ENCODE measurements around the gene HERPUD1.
A peak's percentile ranks its signal among the peaks of the same experiment; 100 is the strongest.
"Not testable (repeated sequence)": the region's sequence is repeated elsewhere in the genome, so short reads cannot be mapped to it uniquely, and the experiment has no call there.

The HERPUD1 gene

GRCh38 chr16:56983211-56983751 lies 51.3 kb downstream of the HERPUD1 start:
- no peak for DNase-seq

DNA sequence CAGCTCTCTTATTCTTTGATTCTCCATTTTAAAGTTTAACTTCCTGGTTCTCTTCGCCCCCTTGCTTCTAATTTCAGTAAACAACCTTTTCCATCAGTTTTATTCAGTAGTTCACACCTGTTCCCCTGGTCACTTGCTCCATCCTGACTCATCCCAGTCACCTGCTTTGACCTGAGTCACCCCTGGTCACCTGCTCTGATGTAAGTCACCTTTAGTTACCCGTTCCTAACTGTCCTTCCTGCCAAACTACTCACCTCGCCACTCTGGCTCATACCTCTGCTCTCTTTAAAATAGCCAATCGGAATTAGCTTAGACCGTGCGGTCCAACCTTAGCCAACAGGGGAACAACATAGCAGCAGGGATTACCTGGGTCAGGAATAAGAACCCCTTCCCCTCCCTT lies 52.7 kb downstream of the HERPUD1 start:
- no peak for DNase-seq

- DNase-seq = peak; percentile 17
Measured at GRCh38 chr16:56985288-56985961, 53.5 kb downstream of the HERPUD1 start.

- no peak for DNase-seq
Measured at GRCh38 chr16:56985962-56986360, 54.0 kb downstream of the HERPUD1 start.

GRCh38 chr16:56986361-56986760 lies 54.4 kb downstream of the HERPUD1 start:
- DNase-seq = no peak

DNA sequence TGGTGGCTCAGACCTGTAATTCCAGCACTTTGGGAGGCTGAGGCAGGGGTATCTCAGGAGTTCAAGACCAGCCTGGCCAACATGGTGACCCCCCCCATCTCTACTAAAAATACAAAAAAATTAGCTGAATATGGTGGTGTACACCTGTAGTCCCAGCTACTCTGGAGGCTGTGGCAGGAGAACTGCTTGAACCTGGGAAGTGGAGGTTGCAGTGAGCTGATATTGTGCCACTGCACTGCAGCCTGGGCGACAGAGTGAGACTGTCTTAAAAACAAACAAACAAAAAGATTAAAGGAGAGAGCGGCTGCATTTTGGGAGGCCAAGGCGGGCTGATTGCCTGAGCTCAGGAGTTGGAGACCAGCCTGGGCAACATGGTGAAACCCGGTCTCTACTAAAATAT lies 55.0 kb downstream of the HERPUD1 start:
- DNase-seq = not testable (repeated sequence)

- no peak for DNase-seq
Measured at GRCh38 chr16:56987692-56988091, 55.8 kb downstream of the HERPUD1 start.

DNA sequence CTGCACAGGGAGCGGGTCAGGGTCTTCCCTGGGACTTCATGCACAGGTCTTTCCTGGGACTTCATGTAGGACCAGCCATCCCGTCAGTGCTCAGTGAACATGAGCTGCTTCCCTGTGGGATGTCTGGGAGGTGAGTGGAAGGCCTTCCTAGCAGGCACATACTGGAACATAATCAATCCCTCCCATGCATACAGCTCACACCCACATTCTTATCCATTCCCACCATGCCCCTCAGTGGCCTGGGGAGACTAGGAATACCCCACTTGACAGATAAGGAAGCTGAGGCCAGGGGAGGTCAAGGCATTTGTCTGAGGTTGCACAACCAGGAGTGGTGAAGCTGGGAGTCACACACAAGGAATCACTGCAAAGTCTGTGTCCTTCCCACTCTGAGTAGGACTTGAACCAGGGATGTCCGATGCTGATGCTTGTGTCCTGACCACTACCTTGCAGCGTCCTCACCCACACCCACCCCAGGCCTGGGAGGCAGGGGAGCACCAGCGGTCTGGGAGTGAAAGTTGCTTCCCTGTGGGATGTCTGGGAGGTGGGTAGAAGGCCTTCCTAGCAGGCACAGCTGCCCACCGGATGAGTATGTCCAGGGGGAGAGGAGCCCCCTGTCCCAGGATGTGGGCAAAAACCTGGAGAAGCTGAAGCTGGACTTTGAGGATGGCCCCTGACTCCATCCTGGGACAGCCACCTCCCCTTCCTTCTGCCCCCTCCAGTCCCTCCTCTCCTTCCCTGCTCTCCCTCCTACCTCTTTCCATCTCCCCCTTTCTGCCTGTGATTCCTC lies 56.4 kb downstream of the HERPUD1 start:
- no peak for DNase-seq

GRCh38 chr16:56988948-56989945 lies 57.3 kb downstream of the HERPUD1 start, which contains the start of gene NLRC5:
Gene NLRC5 (plus strand): TSS chr16:56989557. CDS start chr16:57020713, 31,156 bp downstream.
- DNase-seq = peak; percentile 49

- DNase-seq = no peak
Measured at GRCh38 chr16:56989988-56990387, 58.0 kb downstream of the HERPUD1 start.

GRCh38 chr16:56990407-56991286 lies 58.7 kb downstream of the HERPUD1 start:
- DNase-seq = no peak

GRCh38 chr16:56992431-56992830 lies 60.5 kb downstream of the HERPUD1 start:
- DNase-seq = not testable (repeated sequence)

DNA sequence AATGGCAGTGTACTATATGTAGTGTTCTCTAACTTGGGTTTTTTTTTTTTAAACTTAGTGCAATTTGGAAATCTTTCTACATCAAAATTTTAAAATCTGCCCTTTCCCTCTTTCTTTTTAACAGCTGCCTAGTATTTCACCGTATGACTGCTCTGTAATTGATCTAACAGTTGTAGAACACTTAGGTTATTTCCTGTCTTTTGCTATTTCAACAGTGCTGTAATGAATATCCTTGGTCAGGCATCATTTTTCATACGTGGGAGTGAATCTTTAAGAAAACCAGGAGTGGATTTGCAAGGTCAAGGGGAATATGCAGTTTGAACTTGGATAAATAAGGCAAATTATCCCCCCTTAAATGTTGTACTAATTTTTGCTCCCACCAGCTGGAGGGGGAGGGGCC lies 61.3 kb downstream of the HERPUD1 start:
- DNase-seq = no peak

DNA sequence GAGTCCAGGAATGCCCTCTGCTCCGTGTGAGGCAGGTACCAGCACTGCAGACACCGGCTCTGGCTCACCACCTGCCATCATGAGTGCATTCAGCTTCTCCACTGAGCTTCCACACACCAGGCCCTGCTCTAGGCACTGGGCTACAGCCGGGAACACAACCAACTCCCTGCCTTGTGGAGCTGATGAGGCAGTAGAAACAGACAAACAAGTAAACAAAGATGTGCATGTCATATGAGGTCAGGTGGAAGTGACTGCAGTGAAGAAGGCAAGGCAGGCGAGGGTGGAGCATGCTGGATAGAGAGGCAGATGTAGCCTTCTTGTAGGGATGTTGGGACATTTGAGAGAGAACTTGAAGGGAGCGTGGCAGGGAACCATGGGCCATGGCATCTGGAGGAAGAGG lies 62.4 kb downstream of the HERPUD1 start:
- DNase-seq = no peak
